GM19438 (cell line): Measurements from ENCODE around the gene NUBP2.
"Not testable (repeated sequence)": the region's sequence is repeated elsewhere in the genome, so short reads cannot be mapped to it uniquely, and the experiment has no call there.

Experiments
- ATAC-seq: cut with Tn5 transposase; IDR thresholded peaks from one replicate; pipeline ENCODE4 v1.9.1; 2021; ENCODE audit warnings: low read depth; ENCODE audit not compliant: unreplicated experiment

The NUBP2 gene

DNA sequence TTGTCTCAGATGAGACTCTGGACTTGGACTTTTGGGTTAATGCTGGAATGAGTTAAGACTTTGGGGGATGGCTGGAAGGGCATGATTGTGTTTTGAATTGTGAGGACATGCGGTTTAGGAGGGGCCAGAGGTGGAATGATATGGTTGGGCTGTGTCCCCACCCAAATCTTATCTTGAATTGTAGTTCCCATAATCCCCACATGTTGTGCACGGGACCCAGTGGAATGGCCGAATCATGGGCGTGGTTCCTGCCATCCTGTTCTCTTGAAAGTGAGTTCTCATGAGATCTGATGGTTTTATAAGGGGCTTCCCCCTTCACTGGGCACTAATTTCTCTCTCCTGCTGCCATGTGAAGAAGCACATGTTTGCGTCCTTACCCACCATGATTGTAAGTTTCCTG is 16.5 kb downstream of the NUBP2 start:
- ATAC-seq = not testable (repeated sequence)

DNA sequence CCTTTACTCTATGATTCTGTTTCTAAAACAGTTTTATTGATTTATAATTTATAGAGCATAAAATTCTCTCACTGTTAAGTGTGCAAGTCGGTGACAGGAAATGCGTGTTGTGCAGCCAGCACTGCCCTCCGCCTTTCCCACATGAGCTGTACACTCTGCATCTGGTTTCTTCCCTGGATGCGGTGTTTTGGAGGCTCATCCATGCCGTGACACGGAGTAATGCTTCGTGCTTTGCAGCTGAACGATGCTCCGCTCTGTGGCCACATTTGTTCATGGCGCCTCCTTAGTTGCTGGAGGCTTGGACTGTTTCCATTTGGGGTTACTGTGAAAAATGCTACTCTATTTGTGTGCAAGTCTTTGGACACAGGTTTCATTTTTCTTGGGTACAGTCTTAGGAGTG is 17.9 kb downstream of the NUBP2 start:
- ATAC-seq = no peak

DNA sequence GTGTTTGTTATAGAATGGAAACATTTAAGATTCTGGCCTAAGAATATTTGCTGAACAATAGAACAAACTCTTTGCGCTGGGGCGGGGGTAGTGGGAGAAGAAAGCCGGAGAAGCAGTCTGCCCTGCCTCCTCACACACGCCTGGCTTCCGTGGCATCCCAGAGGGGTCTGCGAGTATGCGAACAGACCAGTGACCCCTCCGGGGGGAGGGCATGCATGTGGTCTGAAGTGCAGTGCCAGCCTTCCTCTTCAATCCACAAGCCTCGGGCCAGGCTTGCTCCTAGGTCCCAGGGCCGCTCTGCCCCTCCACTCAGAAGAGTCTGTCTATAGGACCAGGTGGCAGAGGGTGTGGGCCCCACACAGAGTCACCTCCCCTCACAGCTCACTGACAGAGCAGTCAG is 24.9 kb downstream of the NUBP2 start:
- ATAC-seq = no peak

DNA sequence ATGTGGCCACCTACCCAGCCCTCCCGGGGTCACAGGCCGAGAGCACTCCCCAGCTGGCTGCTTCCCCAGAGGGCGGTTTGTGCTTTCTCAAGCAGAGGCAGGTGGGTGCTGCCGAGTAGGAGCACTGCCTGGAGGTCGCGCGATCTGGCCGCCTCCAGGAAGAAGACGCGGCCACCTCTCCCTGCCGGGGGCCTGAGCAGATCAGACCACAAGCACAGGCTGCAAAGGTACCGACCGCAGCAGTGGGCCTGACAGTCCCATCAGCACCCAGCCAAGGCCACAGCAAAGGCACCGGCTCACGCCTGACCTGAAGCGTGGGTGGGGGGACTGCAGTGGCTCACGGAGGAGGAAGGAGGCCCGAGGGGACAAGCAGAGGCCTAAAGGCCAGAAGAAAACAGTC is 25.9 kb downstream of the NUBP2 start:
- ATAC-seq = no peak

DNA sequence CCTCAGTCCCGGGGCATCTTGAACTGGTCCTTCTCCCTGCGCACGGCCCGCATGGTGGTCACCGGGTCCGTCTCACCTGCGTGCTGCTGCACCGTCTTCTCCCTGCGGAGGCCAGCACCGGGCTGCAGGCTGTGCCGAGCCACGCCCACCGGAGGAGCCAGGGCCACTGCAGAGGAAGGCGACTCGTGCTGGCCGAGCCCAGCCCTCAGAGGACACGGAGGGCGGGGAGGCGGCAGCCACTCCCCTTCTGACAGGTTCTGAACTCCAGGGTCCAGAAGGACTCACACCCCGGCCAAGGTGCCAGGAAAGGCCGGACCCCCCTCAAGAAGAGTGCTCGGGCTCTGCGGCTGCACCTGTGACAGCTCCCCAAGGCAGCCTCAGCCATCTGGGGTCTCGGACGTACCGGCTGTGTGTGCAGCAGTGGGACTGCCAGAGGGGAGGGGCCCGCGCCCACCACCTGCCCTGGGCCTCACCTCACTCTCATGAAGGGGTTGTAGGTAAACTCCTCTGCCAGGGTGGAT is 26.6 kb downstream of the NUBP2 start:
- no peak for ATAC-seq

DNA sequence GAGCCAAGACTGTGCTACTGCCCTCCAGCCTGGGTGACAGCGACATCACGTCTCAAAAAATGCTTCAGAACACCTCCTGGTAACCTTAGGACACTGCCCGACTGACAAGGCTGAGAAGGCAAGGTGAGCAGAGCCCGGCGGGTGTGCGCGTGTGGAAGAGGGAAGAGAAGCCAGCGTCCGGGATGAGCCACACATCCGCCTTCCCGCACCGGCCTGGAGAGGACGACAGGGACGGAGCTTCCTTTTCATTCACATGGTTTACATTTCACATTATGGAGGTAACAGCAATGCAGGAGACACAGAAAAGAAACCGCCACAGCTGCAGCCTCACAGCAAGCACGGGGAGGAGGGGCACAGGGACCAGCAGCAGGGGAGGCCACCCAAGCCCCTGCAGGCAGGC is 27.3 kb downstream of the NUBP2 start:
- ATAC-seq = no peak

DNA sequence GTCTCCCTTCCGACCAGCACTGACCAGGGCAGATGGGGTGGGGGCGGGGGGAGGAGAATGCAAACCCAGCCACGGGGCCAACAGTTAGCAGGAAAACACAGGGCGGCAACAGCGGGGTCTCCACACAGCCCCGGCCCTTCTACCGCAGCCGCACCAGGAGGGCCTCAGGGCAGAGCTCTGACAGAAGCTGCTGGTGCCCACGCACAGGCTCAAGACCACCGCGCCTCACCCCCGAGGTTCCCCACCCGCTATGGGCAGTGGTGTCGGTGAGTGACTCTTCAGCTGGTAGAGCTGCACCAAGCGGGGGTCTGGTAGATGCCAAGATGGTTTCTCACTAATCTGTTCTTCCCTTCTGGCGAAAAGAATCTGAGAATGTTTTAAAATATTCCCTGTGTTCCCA is 27.8 kb downstream of the NUBP2 start:
- ATAC-seq = no peak

DNA sequence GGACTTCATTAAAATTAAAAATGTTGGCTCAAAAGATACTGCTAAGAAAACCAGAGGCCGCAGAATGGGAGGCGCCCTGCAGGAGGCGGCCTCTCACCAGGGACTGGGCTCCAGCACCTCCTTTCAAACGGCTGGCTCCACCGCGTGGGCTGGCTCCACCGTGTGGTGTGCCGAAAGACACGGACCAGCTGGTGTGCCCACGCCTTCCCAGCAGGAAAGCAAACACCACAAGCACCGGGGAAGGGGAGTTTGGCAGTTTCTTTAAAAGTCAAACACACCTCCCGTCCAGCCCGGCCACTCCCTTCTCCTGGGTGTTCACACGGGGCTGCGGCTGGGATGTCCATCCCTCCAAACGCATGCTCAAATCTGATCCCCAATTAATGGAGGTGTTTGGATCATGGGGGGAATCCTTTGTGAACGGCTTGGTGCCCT is 30.0 kb downstream of the NUBP2 start:
- no peak for ATAC-seq

DNA sequence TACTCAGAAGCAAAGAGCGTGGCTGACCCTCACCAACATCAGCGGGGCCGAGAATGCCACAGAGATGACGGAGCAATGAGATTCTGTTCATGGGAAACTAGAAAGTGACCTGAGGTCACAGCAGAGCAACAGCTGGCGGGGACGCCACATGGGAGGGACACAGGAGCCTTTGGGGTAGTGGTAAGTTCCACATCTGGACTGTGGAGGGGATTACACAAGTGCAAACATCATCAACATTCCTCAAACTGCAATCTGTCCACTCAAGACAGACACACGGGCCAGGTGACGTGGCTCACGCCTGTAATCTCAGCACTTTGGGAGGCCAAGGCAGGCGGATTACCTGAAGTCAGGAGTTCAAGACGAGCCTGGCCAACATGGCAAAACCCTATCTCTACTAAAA is 32.7 kb downstream of the NUBP2 start:
- no peak for ATAC-seq

DNA sequence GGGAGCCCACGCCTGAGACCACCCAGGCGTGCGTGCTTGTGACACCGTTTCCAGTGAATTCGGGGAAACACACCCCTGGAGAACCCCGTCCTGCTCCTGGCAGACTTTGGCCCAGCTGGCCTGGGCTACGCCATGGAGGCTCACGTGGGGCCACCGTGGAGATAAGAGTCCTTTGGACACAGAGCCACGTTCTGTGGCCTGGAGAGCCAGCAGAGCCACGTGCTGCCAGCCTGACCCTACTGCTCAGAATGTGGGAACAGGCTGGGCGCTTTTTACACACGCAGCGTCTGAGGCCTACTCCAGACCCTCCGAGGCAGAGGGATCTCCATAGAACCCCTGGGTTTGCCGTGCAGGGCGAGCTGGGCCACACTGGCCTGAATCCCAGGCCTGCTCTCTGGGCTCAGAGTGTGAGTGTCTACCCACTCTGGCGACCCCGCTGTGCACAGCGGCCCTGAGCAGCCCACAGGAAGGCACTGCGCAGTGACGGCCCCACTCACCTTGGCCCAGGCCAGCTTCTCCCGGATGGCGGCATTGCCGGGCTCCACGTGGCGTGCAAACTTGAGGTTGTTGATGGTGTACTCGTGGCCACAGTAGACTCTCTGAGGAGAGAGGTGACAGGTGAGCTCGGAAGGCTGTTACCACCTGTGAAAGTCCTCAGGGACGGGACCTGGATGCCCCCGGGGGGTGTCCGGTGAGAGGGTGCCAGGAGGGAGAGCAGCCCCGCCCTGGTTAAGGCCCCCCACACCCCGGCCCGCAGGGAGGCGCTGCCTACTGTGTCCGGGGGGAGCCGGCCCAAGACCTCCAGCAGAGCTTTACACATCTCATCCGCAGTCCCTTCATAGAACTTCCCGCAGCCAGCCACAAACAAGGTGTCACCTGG is 33.9 kb downstream of the NUBP2 start:
- no peak for ATAC-seq

DNA sequence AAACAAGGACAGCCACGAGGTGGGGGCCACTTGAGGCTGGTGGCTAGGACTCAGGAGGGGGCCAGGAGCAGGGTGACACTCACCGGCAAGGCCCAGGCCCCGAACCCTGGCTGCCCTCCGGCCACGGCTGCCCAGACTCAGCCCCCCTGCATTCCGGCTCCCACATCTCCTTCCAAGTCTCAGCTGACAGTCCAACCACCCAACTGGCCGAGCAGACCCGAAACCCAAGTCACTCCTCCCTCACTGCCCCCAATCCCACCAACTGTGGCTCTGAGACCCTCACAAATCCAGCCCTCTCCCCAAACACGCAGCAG is 34.5 kb downstream of the NUBP2 start:
- no peak for ATAC-seq

DNA sequence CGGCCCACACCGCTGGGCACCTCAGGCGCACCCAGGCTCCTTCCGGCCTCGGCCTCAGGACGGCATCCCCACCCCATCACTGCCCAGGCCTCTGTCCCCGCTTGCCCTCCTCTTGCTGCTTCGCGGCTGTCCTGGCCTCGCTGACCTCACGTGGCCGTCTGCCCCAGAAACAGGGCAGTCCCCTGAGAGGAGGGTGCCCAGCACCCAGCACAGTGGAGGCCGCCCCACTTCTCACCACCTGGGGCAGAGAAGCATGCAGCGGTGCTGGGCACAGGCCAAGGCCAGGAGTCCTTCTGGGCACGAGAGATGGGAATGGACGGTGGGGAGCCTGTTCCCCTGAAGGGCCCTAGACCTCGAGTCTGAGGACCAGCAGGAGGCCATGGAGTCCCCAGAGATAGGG is 35.0 kb downstream of the NUBP2 start:
- ATAC-seq = no peak

DNA sequence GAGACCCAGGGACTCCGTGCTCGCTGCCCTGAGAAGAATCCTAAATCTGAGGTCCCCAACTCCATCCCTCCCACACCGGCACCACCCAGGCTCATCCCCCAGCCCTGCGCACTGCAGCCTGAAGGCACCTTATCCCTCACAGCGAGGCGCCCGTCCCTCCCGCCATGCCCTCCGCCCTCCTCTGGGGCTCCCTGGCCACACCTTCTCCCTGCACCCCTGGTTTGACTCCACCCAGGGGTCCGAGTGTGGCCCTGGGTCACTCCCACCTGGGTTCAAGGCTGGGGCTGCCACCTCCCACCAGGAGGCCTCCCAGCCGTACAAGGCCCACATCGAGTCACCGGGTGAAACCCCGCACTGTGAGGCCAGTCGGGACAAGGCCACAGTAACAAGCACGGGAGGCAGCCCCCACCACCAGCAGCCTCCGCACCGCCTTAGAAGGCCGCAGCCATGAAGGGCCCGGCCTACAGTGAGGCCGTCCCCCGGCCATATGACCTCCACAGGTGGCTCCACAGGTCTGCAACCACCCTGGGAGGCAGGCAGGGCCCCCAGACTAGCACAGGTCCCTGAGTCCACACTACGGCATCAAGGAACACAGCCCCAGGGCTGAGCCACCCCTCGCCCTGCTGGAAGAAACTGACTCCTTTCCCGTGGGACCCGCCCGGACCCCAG is 35.6 kb downstream of the NUBP2 start:
- ATAC-seq = no peak

DNA sequence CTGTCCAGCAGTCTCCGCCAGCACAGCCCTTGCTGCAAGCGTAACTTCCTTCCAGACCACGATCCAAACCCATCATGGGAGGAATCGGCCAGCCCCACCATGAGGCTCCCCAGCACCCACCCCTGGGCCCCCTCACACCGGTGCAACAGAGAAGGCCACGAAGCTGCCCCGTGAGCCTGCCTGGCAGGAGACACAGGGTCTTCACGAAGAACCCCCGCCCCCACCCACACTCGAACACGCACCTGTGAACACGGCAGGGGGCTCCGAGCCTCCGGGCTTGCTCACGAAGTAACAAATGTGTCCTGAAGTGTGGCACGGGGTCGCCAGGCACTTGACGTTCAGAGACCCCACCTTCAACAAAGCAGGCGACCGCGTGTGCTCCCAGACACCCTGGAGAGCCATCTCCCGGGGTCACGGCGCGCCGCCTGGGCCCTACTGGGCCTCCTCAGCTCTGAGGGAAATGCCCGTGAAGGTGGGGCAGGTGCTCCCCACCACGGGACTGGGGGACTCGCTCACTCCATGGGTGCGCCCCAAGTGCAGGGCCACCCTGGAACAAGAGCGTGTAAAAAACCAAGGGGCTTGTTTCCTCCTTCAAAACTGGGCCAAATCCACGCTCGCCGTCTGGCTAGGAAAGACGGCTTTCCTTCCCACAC is 36.2 kb downstream of the NUBP2 start:
- ATAC-seq = no peak

DNA sequence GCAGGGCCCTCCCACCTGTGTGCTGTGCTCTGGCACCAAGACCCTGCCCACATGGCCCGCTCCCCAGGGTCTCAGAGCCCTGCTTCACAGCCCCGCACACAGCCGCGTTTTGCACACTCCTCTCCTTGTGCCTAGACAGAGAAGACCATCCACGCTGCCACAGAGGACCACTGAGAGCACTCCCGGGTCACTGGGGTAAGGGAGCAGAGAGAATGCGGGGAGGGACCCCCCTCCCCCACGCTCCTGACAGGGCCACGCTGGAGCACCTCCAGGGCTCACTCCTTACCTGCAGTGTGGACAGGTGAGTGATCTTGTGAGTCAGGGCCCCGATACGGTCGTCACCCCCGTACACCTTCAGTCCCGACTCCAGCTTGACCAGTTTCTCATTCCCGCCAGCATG is 36.9 kb downstream of the NUBP2 start:
- no peak for ATAC-seq

DNA sequence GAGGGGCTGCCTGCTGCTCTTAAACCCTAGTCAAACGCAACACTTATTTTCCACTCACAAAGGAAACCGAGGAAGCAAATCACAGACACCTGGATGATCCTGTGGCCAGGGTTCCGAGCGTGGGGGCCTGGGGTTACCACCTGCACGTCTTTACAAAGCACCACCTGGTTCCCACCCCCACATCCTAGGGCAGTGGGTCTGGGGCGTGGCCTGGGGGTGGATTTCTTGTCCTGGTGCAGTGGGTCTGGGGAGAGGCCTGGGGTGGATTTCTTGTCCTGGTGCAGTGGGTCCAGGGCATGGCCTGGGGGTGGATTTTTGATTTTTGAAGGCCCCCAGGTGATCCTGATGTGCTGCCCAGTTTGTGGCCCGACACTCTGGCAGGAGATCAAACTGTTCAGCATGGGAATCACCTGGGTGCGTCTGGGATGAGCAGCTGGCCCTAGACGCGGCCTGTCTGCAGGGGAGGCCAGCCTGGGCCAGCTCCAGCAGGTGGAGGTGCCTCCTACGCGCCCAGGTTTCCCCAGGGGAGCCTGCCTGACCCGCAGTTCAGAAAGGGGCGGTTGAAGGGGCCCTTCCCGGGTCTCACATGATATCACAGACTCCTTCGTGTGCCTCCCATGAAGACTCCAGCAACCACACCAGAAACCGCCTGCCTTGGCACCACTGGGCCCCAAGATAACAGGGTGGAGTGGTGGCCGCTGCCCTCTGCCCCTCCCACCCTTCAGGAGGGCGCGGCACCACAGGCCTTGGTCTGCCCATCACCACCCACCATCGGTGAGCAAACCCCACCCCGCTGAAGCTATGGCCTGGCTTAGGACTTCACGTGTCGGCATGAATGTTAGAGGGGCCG is 37.6 kb downstream of the NUBP2 start:
- no peak for ATAC-seq

DNA sequence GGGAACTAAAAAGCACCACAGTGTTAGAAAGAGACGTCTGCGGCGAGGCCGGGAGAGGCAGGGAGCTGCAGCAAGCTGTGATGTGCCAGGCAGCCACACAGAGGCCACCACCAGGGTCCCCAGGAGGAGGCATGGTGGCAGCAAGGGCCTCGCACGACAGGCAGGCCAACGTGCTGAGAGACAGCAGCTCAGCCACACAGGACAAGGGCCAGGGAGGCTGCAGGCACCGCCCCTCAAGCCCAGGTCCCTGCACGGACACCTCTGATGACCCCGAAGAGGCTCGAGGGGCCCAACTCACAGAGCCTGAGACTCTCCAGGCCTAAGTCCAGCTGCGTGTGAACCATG is 38.2 kb downstream of the NUBP2 start:
- ATAC-seq = no peak

DNA sequence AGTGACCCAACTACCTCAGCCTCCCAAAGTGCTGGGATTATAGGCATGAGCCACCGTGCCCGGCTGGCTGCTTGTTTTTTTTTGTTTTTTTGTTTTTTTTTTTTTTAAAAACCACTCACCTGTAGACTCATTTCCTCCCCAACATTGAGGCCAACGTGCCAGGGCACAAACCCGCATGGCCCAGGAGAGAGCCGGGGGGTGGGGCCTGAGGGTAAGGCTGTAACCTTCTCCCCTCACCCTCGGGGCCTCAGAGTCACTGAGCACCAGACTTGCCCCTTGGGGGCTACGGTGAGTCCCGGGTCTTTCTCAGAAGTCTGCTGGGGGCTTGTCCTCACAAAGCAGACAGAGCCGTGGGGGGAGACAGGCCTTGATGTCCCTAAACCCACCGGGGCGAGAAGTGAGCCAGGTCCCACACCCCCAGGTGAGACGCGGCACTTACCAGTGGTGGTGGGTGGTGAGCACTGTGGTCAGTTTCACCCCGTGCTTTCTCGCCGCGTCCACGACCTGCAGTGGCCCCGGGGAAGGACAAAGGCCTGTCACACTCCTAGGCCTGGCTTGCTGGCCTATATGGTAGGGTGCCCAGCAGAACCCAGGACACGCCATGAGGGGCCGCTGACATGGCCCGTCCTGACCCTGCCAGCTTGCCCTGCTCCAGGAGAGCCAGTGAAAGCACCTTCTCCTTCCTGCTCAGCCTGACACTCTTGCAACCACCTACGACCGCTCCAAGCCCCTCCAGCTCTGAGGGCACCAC is 39.3 kb downstream of the NUBP2 start:
- no peak for ATAC-seq

DNA sequence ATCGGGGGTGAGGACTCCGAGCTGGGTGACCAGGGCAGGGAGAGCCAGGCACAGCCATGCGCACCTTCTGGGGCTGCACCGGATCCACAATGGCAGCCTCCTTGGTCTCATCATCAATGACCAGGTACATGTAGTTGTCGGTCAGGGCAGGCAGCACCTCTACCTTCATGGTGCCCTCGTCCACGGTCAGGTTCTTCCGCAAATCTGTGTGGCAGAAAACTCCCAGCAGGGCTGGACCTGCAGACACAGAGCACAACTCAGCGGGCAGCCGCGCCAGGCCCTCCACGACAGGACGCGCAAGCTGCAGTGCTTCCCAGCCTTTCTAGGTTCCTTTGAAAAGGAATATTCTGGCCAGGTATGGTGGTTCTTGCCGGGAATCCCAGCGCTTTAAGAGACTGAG is 40.0 kb downstream of the NUBP2 start:
- no peak for ATAC-seq

DNA sequence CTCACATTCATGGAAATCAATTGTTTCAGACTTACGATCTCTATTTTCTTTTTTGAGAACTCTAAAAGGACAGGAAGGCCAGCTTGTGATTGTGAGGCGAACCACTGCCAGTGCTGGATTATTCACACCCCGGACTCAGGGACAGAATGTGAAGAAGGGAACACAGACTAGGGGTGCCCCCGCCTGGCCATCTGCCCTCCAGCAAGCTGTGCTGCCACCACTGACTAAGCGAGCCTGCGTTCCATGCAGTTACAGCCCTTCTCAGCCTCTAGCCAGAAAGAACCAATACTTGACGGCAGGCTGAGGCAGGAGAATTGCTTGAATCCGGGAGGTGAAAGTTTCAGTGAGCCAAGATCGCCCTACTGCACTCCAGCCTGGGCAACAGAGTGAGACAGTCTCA is 41.1 kb downstream of the NUBP2 start:
- no peak for ATAC-seq
